Measurements from ENCODE around the gene NAV3.

DNA sequence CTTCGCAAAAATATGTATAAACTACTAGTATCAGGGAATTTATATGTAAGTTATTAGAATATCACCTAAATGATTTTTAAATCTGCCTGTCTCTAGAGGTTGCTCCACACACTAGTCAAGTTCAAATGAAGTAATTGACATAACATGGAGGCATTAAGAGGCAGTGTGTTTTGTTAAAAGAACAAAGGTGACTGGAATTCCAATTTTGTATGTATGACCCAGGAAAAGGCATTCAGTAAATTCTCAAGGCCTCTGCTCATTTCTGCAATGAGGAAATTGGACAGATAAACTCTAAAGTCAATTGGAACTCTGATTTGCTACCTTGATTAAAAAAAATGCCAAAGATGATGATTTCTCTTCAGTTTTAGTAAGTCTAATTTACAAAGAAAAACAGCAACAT is 117.1 kb downstream of the NAV3 start:
- TF ChIP-seq POLR2A (IDR thresholded peaks at IDR 0.05) (no peak), POLR2AphosphoS5 (IDR thresholded peaks at IDR 0.05; ENCODE audit: insufficient read depth in 1 of 2, low read depth in 1 of 2) (no peak)
- TF ChIP-seq, protein P1, sequence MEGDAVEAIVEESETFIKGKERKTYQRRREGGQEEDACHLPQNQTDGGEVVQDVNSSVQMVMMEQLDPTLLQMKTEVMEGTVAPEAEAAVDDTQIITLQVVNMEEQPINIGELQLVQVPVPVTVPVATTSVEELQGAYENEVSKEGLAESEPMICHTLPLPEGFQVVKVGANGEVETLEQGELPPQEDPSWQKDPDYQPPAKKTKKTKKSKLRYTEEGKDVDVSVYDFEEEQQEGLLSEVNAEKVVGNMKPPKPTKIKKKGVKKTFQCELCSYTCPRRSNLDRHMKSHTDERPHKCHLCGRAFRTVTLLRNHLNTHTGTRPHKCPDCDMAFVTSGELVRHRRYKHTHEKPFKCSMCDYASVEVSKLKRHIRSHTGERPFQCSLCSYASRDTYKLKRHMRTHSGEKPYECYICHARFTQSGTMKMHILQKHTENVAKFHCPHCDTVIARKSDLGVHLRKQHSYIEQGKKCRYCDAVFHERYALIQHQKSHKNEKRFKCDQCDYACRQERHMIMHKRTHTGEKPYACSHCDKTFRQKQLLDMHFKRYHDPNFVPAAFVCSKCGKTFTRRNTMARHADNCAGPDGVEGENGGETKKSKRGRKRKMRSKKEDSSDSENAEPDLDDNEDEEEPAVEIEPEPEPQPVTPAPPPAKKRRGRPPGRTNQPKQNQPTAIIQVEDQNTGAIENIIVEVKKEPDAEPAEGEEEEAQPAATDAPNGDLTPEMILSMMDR (IDR thresholded peaks at IDR 0.05) = no peak
